HG02610 (cell line): Measurements from ENCODE around the gene RER1.

Source experiments
- ATAC-seq: cut with Tn5 transposase; IDR thresholded peaks from one replicate; pipeline ENCODE4 v1.9.1; 2021; ENCODE audit warnings: mild to moderate bottlenecking, moderate library complexity; ENCODE audit not compliant: unreplicated experiment

RER1 gene

GRCh38 chr1:2375246-2375922, 16.3 kb upstream of the RER1 start:
- no peak for ATAC-seq

DNA sequence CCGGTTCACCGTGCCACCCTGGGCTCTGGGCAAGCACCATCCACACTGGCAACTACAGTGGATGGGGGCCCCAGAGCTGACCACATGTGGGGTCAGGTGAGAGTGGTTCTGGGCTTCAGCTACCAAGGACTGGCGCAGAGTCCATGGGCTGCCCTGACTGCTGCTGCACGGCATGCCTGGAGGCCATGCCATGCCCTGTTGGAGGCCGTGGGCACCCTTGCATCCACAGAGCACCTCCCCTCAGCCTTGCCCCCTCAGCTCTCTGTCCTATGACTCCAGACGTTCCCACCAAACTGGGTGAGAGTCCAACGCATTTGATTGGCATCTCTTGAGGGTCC, 15.7 kb upstream of the RER1 start:
- ATAC-seq, result no peak

DNA sequence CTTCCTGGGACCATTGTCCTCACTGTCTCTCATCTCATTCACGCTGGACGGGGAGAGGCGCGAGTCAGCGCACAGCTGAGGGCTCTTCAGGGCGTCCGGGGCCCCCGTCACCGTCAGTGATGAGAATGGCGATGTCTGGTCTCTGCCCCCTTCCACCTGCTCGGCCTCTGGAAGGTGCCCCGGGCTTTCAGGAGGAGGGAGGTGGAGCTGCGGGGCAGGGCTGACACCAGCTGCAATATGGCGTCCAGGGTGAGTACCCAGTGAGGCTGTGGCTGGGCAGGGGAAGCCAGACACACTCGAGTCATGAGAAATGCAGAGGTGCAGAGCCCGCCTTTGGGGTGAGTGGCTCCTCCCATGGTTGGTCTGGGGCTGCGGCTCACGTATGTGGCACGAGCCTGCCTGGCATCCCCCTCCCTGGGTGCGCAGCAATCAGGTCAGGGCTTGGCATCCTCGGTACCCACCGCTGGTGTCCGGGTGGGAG, 15.3 kb upstream of the RER1 start:
- ATAC-seq, result no peak

GRCh38 chr1:2376931-2377672, 14.5 kb upstream of the RER1 start:
- no peak for ATAC-seq

- no peak for ATAC-seq
Observed at GRCh38 chr1:2377751-2378440, 13.7 kb upstream of the RER1 start.

GRCh38 chr1:2378441-2378851, 13.2 kb upstream of the RER1 start:
- ATAC-seq, result no peak

DNA sequence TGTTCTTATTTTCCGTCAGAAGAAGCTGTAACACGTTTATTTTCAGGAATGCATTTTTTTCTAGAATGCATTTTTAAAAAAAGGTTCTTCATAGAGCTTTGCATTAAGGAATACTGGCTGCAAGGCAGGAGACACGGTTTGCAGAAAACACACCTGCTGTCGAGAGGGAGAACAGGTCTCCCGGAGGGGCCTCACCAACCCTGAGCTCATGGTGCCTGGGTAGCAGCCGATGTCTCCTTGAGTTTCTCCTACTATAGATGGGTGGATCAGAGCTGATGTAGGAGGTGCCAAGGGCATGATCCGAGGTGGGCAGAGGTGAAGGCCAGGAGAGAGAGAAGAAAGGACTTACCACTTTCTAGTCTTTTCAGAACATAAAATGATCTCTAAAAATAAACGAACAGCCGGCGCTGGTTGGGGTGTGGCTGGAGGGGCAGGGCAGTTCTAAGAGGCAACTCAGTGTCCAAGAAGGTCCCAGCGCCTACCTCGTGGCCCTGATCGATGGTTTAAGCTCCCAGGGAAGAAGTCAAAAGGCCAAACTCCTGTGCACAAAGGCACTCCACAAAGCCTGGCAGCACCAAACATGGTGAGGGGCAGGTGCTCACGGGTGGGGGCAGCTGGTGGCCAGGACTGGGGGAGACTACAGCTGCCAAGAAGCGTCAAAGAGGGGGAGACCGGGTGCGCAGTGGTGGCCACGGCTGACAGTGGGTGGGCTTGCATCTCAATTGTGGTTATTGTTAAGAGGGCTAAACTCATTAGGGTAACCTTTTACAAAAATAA, 12.5 kb upstream of the RER1 start:
- no peak for ATAC-seq

GRCh38 chr1:2379733-2380404, 11.8 kb upstream of the RER1 start:
- ATAC-seq, result no peak

- ATAC-seq, result no peak
Observed at GRCh38 chr1:2380816-2381591, 10.6 kb upstream of the RER1 start.

DNA sequence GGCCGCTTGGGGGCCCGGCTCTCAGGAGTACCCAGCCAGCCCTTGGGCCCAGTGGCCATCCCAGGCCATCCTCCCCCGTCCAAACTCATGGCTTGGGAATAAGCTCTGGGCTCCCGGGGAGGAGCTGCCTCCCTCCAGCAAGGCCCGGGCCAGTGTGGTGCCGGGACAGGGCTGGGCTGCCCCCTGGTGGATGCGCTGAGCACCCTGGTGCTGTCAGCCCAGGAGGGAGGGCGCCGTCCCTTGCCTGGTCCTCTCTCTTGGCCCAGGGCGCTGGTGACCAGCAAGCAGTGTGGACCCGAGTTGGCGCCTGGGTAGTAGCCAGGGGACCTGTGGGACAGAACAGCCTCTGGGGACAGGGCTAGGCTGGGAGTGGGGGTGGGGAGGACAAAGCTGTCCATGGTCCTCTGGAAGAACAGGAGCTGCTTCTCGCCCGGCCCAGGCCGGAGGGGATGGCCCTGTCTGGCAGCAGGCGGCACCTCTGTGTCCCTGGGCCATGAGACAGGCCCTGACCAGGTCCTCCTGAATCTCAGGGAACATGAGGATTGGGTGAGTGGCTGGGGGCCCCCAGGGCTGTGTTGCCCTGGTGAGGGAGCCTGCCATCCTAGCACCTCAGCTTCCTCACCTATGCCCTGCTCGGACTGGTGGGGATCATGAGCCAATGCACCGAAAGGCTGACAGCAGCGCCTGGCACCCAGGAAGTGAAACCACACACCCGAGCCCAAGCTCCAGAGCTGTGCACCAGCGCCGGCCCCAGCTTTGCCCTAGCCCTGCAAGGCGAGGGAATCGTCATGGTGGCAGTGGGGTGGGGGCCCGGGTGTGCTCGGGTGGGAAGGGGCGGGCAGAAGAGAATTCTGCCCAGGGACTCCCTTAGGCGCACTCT, 9.7 kb upstream of the RER1 start:
- ATAC-seq, result peak; percentile 47

GRCh38 chr1:2382621-2383361, 8.8 kb upstream of the RER1 start:
- no peak for ATAC-seq

DNA sequence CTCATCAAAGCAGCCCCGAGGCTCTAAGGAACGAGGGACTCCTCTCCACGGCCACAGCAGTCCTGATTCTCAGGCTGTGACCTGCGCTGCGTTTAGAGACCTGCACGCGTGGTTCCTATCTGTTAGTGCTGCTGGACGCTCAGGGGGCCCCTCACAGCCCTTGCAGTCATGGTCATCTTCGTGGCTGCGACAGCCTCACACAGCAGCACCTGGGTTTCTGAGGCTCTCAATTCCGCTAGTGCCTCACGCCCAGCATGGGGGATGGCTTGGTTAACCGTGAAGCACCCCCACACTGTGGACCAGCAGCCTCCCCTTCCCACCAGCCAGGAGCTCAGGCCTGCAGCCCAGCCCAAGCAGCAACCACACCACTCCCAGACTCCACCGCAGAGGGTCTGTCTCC, 8.1 kb upstream of the RER1 start:
- ATAC-seq, result no peak

DNA sequence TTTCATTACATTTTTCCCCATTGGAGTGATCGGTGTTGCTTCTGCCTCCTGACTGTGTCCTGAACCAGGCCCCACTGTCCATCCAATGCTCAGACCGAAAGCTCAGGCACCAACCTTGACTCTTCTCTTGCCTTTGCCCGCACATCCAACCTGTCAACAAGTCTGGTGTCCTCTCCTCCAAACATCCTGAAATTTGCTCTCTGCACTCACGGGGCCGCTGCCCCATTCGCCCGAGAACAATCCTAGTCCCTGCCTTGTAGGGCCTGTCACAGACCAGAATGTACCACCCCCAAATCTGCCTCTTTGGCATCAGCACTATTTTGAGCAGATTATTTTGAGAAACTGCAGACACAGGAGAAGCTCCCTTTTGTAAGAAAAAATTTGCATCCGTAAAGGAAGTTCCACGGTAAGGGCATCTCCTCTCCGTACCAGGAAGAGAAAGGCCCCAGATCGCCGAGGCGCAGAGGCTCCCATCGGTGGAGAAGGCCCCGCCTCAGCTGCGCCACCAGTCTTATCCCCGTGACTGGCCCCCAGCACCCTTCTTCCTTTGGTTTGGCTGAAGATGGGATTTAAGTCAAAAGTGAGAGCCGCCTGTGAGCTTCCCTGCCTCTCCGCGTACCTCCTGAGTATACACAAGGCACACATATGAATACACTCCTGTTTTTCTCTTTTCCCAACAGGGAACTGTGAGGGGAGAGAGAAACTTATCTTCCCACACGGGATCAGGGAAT, 7.3 kb upstream of the RER1 start:
- ATAC-seq, result no peak

DNA sequence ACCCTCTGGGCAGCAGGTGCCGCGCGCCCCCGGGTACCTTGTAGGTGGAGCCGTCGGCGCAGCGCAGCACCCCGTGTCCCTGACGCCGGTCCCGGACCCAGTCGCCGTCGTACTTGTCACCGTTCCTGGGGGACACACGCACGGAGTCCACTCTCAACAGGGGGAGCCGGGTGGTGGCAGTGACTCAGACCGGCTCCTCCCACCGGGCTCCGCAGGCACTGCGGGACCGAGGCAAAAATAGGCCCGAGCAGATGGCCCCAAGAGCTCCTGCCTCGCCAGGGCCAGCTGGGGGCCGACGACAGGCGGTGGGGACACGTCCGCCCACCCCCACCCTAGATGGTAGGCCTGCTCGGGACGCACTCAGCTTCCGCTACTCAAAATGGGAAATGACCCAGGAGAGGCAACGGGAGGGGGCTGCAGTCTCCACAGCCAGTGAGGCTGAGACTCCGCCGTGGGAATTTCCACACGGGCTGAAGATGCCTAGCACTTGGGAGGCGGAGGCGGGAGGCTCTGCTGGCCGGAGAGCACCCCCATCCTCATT, 6.6 kb upstream of the RER1 start:
- no peak for ATAC-seq

DNA sequence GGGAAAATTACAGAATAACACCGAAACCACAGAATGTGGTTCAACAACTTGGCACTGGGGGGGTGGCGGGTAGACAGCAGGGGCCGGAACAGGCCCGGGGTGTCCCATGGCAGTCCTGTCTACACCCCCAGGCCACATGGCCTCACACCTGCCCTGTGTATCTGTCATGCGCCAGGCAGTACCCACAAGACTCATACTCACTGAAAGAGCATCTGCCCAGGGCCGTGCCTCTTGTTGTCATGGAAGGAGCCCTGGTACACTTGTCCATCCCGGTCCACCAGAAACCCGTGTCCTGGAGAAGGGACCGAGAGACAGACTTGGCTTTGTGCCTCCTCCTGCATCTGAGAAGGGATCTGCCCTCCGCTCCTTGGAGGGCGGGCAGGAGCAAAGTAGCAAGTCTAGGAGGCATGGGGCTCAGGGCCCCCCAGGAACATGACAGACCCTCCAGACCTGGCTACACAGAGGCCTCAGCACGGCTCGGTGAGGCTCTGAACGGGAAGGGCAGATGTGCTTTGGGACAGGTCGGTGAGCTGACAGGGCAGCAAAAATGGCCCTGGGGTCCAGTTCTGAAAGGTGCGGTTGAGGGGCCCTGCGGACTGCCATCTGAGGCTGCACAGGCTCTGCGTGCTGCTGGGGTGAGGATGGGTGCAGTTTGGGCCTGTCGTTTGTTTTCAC, 5.9 kb upstream of the RER1 start:
- ATAC-seq, result no peak

- no peak for ATAC-seq
Observed at GRCh38 chr1:2386636-2387611, 4.7 kb upstream of the RER1 start.
